ENCODE measurements around the gene TSPAN31.

The TSPAN31 gene

GRCh38 chr12:57797933-57798332, 53.1 kb downstream of the TSPAN31 start:
- DNase-seq = no peak

Measured in NCI-H1092 treated with DMSO at 0.1 percent for 48 hours (cell line).